HG02970 (cell line): ENCODE data around the gene FHOD3.

ENCODE experiments used
- ATAC-seq: cut with Tn5 transposase; IDR thresholded peaks from one replicate; pipeline ENCODE4 v1.9.1; 2021; ENCODE audit warnings: mild to moderate bottlenecking, moderate library complexity, moderate number of reproducible peaks; ENCODE audit not compliant: unreplicated experiment, low FRiP score

The FHOD3 gene

GRCh38 chr18:36295214-36295613 is 2.3 kb upstream of the FHOD3 start:
- no peak for ATAC-seq

GRCh38 chr18:36295880-36296301 is 1.6 kb upstream of the FHOD3 start:
- no peak for ATAC-seq

DNA sequence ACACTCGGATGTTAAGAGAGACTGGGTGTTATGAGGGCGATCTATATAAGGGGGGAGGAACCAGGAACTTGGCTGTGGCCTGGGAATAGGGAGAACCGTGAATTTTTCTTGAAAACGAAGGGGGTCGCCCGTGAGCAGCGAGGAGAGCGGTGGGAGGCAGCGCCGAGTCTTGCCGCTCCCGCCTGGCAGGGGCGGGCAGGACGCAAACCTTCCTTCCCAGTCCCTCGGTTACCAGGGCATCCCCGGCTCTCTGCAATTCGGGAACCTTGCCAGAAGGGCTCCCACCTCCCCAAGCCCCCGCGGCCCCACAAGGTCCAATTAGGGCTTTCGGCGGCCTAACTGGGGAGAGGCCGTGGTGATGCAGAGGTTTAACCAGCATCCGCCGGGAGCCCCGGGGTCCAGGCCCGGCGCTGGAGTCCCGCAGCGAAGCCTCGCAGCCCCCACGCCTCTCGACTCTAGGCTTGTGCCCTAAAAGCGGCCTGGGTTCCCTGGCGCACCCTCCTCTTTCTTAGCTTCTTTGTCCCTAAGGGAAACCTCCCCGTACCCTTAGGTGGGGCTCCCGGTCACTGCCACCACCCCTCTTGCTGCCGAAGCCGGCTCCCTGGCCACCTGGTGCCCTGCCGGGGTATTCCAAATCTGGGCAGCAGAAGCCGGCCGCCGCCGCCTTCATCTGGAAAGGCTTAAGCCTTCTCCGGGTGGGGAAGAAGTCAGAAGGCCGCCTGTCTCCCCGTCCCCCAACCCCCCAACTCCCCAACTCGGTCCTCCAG is 680 bp upstream of the FHOD3 start:
- ATAC-seq, result peak; percentile 22

DNA sequence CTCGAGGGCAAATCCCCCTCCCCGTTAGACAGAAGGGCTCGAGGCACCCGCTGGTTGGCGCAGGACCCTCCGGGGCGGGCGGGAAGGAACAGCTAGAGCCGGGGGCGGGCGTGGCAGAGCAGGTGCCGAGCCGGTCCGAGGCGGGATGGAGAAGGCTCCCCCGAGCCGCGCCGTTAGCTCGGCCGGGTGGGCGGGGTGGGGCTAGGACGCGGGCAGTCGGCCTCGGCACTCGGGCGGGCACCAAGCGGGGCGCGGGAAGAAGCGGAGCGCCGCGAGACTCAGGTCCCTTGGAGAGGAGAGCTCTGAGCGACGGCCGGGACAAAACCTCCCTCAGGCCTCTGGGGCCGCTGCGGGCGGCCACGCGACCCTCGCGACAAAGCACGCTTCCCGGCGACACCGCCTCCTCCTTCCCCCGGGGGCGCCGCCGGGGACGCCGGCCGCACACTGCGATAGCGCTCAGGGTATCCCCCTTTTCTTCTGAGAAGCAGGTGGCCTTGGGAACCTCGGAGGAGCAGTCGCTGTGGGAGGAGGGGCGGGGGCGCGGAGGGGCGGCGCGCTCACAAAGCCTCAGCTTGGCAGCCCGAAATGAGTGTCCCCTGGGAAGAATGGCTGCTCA is 721 bp downstream of the FHOD3 start:
- no peak for ATAC-seq

- ATAC-seq, result no peak
Measured at GRCh38 chr18:36299015-36299414, 1.5 kb downstream of the FHOD3 start.

GRCh38 chr18:36300211-36300610 is 2.7 kb downstream of the FHOD3 start:
- no peak for ATAC-seq

GRCh38 chr18:36301884-36302283 is 4.4 kb downstream of the FHOD3 start:
- ATAC-seq, result no peak

DNA sequence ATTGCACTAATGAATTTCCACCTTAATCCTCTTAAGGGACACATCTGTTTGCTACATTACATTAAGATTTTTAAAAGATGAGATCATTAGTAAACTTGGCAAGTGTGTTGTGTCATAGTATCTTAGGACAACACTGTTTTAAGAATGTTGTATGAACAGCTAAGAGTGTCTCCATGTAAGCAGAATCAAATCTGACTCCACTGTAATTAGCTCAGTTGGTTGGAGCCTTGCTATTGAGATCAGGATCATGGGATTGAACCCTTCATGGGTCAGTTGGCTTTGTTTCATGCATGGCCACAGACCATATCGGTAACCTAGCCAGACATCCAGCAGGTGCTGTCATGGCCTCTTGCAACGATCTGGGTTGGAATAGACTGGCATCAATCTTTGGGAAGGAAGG is 5.2 kb downstream of the FHOD3 start:
- no peak for ATAC-seq

GRCh38 chr18:36303211-36303844 is 5.8 kb downstream of the FHOD3 start:
- ATAC-seq, result no peak

DNA sequence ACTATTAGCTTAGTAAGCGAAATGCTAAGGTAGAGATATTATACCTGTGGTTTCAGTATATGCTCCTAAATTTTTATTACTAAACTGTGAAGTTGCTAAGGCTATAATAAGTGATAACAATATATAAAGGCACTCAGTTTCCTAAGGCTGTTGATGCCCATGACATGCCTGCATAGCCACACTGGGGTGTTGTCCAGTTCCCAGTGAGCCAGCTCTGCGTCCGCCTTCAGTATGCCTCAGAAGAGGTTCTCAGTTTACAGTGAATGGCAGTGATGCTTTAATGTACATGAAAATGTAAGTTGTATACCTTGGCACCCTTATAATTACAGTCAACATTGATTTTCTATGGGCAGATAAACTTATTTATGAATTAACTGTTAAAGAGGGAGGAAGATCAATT is 7.2 kb downstream of the FHOD3 start:
- no peak for ATAC-seq

GRCh38 chr18:36305375-36305774 is 7.9 kb downstream of the FHOD3 start:
- no peak for ATAC-seq

GRCh38 chr18:36307513-36307912 is 10.0 kb downstream of the FHOD3 start:
- ATAC-seq, result no peak

- ATAC-seq, result no peak
Measured at GRCh38 chr18:36308711-36309435, 11.4 kb downstream of the FHOD3 start.

- no peak for ATAC-seq
Measured at GRCh38 chr18:36309436-36310391, 12.2 kb downstream of the FHOD3 start.

GRCh38 chr18:36311026-36311570 is 13.6 kb downstream of the FHOD3 start:
- ATAC-seq, result no peak

GRCh38 chr18:36312806-36313395 is 15.4 kb downstream of the FHOD3 start:
- ATAC-seq, result no peak

DNA sequence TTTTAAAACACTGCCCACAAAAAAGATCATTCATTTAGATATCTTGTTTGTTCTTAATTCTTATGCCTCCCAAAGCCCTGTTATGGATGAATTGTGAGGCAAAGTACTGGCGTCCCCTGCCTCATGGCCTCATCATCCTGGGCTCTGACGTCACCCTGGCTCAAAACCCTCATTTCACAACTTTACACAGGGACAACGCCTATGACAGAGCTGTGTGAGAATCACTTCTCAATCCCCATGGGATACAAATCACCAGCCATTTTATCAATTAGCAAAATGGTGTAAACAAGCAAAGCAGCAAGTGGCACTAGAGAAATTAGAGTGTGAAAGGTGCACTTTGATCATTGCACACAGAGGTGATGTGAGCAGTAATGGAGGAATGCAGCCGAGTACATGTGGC is 16.6 kb downstream of the FHOD3 start:
- ATAC-seq, result no peak

DNA sequence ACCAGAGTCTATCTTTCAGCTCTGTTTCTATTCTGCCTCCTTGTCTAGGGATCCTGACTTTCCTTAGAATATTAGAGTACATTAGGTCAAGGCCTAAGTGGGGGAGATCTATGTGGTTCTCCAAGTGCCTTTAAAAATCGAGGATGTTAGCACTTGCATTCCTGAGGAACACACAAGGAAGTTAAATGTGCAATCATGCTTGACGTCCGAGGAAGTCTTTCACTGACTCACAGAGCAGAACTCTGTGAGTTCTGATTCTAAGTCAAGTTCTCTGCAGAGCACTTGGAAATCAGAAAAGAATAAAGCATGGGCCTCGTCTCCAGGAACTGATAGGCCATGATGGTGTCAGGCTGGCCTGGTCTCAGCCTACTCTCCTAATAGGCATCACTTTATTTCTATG is 17.2 kb downstream of the FHOD3 start:
- ATAC-seq, result no peak

GRCh38 chr18:36315736-36316135 is 18.2 kb downstream of the FHOD3 start:
- no peak for ATAC-seq
